ENCODE measurements around the gene ZFHX3.

Gene ZFHX3

DNA sequence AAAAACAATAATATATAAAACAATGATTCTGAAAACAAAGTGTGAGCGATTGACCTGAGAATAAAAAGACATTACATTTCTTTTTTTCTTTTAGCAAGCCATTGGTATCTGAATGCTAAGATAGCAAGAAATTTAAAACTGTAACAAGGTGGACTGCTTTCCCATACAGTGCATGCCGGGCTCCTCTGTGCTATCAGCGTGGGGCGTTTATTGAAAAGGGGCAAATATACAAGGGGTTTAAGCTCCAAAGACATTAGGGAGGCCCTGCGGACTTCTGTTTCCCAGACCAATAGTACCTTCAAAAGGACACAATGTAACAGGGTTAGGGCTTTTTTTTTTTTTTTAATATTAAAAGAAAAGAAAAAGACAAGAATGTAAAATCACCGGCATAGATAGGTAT, 261.3 kb downstream of the ZFHX3 start:
- in situ Hi-C loops (cut with MboI; ENCODE audit: low sequenced_read_pairs): no loop called here

DNA sequence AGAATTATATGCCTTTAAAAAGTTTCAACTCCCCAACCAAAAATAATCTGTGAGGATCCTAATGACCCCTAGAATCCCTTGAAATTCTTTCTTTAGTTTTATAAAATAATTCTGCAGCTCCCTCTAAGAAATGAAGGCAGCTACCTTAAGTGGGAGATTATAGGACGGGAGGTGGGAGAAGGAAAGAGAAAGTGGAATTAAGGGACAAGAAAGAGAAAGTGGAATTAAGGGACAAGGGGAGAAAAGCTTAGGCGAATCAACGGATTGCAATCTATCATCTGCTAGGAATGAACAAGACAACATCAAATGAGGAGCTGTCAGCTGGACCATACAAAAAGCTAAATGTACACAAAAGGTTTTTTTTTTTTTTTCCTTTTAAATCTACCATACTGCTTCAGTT, 262.0 kb downstream of the ZFHX3 start:
- in situ Hi-C loops (cut with MboI; ENCODE audit: low sequenced_read_pairs): no loop called here

DNA sequence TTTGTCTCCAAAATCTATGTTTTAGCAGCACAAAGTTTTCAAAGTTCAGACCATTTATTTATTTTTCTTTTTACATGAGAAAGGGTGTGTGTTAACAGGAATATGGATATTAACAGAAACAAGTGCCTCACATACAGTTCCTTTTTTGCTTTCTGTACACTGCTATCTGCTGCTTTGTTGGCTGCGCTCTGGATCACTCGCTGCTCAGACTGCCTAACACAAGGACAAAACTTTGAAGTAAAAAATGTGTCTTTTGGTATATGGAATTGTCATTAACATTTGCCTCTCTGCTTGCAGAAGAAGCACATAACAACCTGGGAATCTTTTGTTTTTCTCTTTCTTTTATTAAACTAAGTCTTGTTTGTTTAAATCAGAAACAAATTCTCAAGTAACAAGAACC, 262.8 kb downstream of the ZFHX3 start:
- in situ Hi-C loops (cut with MboI; ENCODE audit: low sequenced_read_pairs): no loop called here

DNA sequence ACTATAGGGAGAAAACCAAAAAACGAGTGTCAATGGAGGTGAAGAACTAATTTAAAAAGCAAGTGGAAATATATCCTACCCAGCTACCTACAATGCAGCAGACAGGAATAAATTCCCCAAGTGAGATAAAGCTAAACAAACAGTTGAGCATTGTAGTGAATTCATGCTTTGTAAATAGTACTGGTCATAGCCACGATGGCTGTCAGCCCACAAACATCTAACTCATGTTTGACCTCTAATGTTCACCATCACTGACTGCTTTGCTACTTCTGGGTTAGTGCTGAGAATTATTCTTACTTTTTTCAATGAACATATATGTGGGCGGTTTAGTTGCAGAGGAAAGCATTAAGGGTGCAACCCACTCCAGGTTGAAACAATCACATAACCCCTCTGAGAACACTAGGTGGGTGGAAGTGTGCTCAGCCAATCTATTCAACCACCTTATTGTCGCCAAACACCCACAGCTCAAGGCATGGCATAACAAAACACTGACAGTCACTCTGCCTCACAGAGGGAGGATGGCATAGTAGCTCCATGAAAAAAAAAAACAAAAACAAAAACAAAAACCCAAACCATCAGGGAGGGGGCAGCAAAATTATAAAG, 264.1 kb downstream of the ZFHX3 start:
- in situ Hi-C loops (cut with MboI; ENCODE audit: low sequenced_read_pairs): no loop called here

DNA sequence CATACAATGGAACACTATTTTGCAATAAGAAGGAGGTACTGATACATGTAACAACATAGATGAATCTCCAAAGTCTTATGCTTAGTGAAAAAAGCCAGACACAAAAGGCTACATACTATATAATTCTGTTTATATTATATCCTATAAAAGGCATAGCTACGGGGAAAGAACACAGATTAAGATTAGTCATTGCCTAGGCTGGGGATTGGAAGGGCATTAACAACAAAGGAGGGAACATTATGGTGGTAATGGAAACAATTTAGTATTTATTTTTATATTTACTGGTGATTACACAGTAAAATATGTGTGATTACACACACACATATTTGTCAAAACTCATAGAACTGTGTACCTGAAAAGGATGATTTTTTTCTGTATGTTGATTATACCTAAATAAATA, 278.1 kb downstream of the ZFHX3 start:
- in situ Hi-C loops (cut with MboI; ENCODE audit: low sequenced_read_pairs): no loop called here

DNA sequence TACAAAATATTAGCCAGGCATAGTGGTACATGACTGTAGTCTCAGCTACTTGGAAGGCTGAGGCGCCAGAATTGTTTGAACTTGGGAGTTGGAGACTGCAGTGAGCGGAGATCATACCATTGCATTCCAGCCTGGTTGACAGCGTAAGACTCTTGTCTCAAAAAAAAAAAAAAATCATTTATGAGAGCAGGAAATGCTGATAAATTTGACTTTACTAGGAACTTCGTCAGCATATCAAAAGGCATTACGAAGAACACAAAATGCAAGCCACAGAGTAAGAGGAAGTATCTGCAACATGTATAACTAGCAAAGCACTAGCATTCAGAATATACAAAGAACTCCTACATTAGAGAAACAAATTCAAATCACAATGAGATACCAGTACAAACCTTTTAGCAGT, 279.3 kb downstream of the ZFHX3 start:
- in situ Hi-C loops (cut with MboI; ENCODE audit: low sequenced_read_pairs): no loop called here

DNA sequence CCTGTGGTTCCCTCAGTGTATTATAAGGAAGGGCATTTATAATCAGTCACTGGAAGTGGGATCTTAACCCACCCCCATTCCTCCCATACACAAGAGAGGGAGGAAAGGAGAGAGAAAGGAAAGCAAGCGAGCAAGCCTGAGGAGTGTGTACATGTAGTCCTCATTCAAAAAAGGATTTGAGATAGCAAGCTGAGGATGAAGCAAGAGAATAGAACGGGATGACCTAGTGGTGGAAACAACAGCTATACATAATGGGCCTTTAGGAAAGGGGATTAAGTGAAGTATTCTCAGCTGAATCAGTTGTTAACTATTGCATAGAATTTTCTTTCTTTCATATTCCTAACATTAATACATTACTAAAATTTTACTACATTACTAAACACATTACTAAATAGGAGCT, 281.4 kb downstream of the ZFHX3 start:
- in situ Hi-C loops (cut with MboI; ENCODE audit: low sequenced_read_pairs): no loop called here

DNA sequence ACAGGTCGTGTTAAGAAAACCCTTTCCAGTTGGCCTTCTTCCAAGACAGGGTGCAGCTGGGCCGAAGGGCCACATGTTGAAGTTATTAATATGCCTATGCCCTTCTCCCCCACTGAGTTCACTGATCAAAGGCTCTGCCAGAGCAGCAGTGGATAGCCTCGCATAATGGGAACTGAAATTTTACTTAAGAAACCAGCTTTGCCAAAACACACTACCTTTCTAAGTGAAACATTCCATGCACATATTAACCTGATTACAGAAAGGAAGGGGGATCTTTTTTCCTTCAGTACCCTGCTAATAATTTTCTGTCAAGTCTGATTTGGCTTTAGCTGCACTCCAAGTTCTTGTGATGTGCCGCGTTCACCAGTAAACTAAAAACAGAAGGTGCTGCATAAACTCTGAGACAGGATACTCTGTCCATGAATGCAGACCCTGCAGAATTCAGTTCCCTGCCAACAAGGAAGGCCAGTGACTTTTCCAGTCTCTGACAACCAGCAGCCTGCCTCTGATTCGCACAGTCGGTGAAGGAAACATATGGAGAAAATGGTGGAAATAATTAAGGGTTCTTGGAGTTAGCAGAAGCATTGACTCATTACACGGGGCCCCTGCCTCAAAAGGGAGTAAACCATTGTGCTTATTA, 283.8 kb downstream of the ZFHX3 start:
- in situ Hi-C loops (cut with MboI; ENCODE audit: low sequenced_read_pairs): no loop called here

DNA sequence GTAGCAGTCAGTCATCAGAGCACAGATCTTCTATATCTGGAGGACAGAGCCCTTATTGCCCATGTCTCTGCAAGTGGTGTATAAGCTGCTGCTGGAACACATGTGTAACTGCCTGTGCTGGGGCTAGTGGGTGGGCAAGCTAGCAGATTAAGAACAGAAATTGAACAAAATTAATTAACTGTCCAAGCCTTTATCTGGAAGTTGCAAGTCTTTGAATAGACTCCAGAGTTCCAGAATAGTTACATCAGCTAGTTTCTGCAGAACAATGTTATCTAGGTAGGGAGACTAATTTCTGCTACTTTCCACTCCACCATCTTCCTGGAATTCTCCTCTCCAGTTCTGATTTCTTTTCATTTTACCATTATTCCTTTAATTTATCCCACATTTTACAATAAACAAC, 287.3 kb downstream of the ZFHX3 start:
- in situ Hi-C loops (cut with MboI; ENCODE audit: low sequenced_read_pairs): no loop called here

DNA sequence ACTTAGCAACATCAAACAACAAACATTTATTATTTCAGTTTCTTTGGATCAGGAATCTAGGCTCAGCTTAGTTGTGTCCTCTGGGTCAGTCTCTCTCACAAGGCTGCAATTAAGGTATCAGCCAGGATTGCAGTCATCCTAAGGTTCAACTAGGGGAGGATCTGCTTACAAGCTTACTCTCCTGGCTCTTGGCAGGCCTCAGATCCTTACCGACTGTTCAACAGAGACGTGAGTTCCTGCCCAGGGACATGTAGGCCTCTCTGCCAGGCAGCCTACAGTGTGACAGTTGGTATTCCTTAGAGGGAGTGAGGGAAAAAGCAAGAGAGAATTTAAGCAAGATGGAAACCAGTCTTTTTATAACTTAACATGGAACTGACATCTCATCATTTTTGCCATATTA, 294.0 kb downstream of the ZFHX3 start:
- in situ Hi-C loops (cut with MboI; ENCODE audit: low sequenced_read_pairs): no loop called here

DNA sequence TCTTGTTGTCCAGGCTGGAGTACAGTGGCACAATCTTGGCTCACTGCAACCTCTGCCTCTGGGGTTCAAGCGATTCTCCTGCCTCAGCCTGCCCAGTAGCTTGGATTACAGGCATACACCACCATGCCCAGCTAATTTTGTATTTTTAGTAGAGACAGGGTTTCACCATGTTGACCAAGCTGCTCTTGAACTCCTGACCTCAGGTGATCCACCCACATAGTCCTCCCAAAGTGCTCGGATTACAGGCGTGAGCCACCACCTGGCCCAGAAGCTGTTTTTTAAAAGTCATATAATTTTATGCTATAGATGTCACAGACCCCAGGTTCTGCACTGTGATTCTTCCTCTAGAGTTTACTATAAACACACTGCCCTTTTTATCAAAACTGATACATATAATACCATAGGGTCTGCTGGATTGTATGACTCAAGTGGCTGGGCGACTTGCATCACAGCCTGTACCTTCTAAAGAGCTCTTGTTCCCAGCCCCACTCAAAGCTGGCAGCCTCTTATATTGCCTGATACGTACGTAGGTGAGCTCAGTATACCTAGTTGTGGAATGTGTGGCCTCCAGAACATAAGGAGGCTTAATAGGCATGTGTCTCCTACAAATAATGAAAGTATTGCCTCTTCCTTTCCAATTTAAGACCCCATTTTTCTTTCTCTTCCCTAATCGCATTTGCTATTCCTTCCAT, 295.8 kb downstream of the ZFHX3 start:
- in situ Hi-C loops (cut with MboI; ENCODE audit: low sequenced_read_pairs): no loop called here

DNA sequence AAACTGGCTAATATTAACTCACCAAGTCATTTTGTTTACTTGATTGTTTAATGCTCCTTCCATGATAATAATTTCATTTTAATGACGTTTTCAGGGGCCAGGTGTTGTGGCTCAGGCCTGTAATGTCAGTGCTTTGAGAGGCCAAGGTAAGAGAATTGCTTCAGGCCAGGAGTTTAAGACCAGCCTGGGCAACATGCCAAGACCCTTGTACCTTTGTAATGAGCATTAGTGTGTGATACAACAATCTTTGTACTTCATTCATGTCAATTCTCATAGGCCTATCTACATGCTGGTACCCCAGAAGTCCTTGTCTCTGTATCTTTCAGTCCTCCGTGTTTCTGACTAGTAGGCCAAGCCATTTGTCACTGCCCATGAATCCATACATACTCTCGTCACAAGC, 296.9 kb downstream of the ZFHX3 start:
- in situ Hi-C loops (cut with MboI; ENCODE audit: low sequenced_read_pairs): no loop called here

DNA sequence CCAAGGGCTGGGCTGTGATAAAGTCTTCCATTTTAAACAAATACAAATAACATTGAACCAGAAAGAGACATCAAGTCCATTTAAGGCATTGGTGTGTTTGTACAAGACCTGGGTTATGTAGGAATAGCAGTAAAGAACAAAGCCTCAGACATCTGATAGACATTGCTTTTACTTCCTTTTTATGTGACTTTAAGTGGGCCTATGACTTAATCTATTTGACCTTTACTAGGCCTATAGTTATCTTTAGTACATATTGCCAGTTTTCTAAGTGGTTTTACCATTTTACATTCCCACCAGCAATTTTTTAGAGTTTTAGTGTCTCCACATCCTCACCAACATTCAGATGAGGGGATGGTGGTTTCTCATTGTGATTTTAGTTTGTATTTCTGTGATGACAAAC, 298.8 kb downstream of the ZFHX3 start:
- in situ Hi-C loops (cut with MboI; ENCODE audit: low sequenced_read_pairs): no loop called here

DNA sequence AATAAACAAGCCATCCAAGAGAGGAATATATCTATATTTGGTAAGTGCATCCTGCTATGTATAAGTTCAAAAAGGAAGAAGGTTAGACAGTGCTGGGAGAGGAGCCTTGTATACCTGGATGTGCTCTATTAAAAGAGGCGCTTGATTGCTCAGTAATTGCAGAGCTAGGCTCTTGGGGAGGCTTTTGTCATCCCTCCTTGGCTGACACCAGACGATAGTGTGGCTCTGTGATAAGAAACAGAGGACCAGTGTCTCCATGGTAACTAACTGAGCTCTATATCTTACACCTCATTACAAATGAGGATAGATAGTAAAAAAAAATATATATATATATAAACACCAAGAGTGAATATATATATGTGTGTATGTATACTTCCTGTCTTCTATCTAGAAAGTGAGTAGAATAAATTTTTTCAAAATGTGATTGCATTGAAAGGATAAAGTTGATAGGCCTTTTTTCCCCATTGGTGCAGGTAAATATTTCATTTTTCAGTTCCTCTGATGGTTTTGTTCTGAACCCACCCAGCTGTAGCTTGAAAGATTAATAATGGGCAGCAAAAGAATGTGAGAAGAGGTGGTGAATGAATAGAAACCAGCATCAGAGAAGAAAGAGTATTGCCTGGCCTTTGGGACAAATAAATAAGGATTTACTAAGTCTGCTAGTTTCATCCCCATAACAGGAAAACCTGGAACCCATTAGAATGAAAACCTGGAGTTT, 303.7 kb downstream of the ZFHX3 start:
- in situ Hi-C loops (cut with MboI; ENCODE audit: low sequenced_read_pairs): no loop called here

DNA sequence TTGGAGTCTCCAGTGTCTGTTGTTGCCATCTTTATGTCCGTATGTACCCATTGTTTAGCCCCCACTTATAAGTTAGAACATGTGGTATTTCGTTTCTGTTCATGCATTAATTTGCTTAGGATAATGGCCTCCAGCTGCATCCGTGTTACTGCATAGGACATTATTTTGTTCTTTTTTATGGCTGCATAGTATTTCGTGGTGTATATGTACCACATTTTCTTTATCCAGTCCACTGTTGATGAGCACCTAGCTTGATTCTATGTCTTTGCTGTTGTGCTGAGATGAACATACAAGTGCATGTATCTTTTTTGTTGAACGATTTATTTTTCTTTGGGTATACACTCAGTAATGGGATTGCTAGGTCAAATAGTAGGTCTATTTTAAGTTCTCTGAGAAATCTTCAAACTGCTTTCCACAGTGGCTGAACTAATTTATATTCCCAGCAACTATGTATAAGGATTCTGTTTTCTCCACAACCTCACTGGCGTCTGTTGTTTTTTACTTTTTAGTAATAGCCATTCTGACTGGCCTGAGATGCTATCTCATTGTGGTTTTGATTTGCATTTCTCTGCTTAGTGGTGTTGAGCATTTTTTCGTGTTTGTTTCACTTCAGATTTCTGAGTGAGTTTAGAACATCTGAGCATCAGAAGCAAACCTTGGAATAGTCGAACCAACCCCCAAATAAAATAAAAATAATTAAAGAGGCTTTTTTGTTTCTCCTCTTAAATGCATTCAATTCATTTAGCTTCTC, 304.7 kb downstream of the ZFHX3 start:
- in situ Hi-C loops (cut with MboI; ENCODE audit: low sequenced_read_pairs): no loop called here

DNA sequence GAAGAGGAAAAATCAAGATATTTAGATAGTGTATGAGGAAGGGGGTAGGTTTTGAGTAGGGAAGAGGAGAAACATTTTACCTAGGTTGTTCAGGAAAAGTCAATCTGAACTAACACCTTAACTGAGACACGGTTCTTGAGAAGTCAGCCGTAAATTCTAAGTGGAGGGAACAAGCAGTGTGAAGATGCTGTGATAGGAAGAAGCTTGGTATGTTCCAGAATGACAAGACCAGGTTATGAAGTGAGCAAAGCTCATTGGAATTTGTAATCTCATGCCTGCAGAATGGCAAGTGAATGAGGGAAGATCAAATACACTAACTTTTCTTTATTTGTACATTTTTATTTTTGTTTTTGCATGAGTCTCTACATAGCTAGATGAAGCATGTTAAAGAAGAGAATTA, 307.6 kb downstream of the ZFHX3 start:
- in situ Hi-C loops (cut with MboI; ENCODE audit: low sequenced_read_pairs): no loop called here

DNA sequence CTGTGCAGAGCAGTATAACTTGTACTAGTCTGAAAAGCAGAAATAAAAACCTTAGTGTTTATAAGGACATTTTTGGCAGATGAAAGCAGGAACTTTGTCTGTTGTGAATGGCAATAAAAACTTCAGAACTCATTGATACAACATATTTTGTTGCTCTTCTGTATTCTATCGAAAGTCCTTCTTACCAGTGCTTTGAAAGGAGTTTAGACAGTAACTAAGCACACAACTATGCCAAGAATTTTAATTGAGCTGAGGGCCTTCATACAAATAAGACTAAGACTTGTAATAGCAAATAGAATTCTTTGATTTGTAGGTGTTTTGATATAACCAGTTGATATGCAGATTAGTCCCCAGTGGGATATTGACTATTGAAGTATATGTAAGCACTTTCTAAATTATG, 308.4 kb downstream of the ZFHX3 start:
- in situ Hi-C loops (cut with MboI; ENCODE audit: low sequenced_read_pairs): no loop called here

DNA sequence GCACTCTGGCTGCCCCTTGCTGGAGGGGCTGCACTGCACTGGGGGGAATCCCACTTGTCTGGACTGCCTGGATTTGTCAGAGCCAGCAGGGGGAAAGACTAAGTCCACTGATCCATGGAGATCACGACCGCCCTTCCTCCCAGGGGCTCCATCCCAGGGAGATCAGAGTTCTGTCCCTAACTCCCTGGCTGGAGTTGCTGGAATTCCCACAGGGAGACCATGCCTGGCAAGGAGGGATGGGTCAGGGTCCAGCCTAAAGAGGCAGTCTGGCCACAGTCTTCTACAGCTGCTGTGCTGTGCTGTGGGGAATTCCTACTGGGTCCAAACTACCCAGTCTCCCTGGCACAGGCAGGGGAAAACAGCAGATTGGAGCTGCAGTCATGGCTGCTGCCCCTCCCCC, 311.9 kb downstream of the ZFHX3 start:
- in situ Hi-C loops (cut with MboI; ENCODE audit: low sequenced_read_pairs): no loop called here
